Keratinocyte (primary cell): ENCODE data around the gene TAF11.

Experiments
- CTCF ChIP-seq, 3 experiments: IDR thresholded peaks in 1 of 3; conservative IDR thresholded peaks in 1 of 3; optimal IDR thresholded peaks in 1 of 3; 2 replicates in 2 of 3; 3 replicates in 1 of 3; pipeline versions ENCODE3 to v1.5.1; 2011; ENCODE audit warnings: low read length in 3 of 3, mild to moderate bottlenecking in 3 of 3, moderate library complexity in 2 of 3, control low read depth in 1 of 3, inconsistent platforms in 1 of 3; ENCODE audit not compliant: insufficient read depth in 2 of 3; ENCODE audit errors: extremely low read depth in 1 of 3
- EZH2 ChIP-seq: IDR thresholded peaks from one replicate; pipeline ENCODE4 v1.6.1; 2012; ENCODE audit warnings: inconsistent platforms, mild to moderate bottlenecking, low read length, moderate library complexity

DNA sequence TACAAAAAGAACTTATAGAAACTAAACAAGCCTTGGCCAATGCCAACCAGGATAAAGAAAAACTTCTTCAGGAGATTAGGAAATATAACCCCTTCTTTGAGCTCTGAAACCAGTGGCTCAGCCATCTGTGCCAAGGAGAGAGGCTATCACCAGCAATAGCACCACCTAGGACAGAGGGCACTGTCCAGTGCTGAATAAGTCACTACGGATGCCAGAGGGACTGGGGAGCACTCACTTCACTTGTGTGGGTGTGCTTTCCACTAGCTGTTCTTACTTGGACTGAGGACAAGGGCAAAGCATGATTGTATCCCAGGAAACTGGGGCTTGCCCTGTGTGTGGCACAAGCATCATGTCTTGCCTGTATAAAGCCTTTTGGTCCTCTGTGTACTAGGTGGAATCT is 15.5 kb downstream of the TAF11 start:
- TF ChIP-seq CTCF (optimal IDR thresholded peaks at IDR 0.05 in 1 of 3, IDR thresholded peaks at IDR 0.05 in 1 of 3, conservative IDR thresholded peaks at IDR 0.05 in 1 of 3; ENCODE audit: extremely low read depth in 1 of 3, insufficient read depth in 2 of 3, low read length in 3 of 3) = no peak
- no peak for TF ChIP-seq EZH2
